HG03196 (cell line): ENCODE measurements around the gene NUP153.
"Not testable (repeated sequence)": the region's sequence is repeated elsewhere in the genome, so short reads cannot be mapped to it uniquely, and the experiment has no call there.

ENCODE experiments used
- ATAC-seq: cut with Tn5 transposase; IDR thresholded peaks from one replicate; pipeline ENCODE4 v1.9.1; 2021; ENCODE audit not compliant: unreplicated experiment

Gene NUP153

DNA sequence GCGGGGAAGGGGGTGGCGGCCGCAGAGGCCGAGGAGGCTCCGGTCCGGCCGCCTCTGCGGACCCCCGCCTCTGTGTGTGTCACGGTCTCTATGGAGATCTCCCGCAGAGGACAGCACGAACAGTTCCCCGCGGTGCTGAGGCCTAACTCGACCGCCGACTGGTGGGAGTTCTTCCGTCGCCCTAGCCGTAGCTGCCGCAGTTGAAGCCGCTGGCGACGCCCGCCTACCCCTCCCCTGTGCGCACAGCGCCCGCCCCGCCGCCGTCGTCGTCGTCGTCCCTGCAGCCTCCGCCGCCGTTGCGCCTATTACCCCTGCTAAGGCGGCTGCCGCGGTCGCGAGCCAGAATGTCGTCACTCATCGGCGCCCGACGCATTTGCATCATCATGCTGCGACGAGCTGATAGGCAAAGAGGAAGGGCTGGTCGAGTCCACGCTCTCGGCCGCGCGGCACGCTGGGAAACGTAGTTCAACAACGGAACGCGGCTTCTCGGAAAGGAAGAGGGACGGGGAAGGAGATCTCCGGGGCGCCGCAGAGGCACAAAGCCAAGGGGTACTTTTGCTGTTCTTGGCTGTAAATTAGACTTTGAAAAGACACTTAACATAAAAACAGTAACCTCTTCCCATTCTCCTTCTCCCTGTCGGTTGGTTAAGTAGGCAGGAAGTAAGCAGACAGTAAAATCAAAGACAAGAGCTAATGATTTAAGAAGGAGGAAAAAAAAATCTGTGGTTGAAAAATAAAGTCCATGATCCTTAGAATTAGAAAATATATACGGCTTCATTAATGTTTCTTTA is at the start of gene NUP153:
NUP153 (minus strand) TSS at position 346 of the 791 bp plus-strand sequence. CDS start 538 bp downstream, outside the sequence.
- ATAC-seq, result peak; percentile 77

- no peak for ATAC-seq
Measured at GRCh38 chr6:17754254-17754653, 47.5 kb upstream of the NUP153 start.

GRCh38 chr6:17745324-17745723 is 38.6 kb upstream of the NUP153 start:
- ATAC-seq, result not testable (repeated sequence)

DNA sequence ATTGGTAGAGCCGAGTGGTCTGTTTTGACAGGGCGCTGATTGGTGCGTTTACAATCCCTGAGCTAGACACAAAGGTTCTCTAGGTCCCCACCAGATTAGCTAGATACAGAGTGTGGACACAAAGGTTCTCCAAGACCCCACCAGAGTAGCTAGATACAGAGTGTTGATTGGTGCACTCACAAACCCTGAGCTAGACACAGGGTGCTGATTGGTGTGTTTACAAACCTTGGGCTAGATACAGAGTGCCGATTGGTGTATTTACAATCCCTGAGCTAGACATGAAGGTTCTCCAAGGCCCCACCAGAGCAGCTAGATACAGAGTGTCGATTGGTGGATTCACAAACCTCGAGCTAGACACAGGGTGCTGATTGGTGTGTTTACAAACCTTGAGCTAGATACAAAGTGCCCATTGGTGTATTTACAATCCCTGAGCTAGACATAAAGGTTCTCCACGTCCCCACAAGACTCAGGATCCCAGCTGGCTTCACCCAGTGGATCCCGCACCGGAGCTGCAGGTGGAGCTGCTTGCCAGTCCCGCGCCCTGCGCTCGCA is 38.1 kb upstream of the NUP153 start:
- ATAC-seq, result not testable (repeated sequence)

- ATAC-seq, result no peak
Measured at GRCh38 chr6:17744019-17744756, 37.5 kb upstream of the NUP153 start.

GRCh38 chr6:17741507-17741906 is 34.8 kb upstream of the NUP153 start:
- no peak for ATAC-seq

- no peak for ATAC-seq
Measured at GRCh38 chr6:17740559-17741220, 34.0 kb upstream of the NUP153 start.

- ATAC-seq, result no peak
Measured at GRCh38 chr6:17737704-17738252, 31.1 kb upstream of the NUP153 start.

GRCh38 chr6:17735311-17735710 is 28.6 kb upstream of the NUP153 start:
- ATAC-seq, result not testable (repeated sequence)

DNA sequence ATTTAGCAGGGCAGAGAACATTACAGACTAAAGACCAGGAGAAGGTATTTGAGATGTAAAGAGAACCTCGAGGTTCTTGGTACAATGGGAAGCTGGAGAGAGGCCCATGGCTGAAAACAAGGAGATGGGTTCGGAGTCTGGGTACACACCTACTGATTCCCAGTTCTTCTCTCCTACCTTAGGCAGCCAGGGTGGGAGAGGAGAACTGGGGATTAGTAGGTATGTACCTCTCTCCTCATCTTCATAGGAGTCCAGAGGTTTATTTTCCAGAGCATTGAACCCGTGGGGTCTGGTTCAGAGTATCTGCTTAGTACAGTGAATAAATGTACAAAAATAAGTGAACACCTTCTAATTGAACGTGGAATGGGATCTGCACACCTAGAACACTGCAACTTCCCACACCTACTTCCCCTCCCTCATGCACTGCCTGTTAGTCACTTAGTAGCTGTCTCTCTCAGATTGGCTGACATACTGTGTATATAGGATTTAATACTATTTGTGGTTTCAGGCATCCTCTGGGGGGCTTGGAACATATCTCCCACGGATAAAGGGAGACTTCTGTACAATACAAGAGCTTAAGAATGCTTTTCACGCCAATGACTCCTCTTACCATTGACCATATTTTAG is 23.5 kb upstream of the NUP153 start:
- ATAC-seq, result no peak

GRCh38 chr6:17729223-17730077 is 22.7 kb upstream of the NUP153 start:
- no peak for ATAC-seq

DNA sequence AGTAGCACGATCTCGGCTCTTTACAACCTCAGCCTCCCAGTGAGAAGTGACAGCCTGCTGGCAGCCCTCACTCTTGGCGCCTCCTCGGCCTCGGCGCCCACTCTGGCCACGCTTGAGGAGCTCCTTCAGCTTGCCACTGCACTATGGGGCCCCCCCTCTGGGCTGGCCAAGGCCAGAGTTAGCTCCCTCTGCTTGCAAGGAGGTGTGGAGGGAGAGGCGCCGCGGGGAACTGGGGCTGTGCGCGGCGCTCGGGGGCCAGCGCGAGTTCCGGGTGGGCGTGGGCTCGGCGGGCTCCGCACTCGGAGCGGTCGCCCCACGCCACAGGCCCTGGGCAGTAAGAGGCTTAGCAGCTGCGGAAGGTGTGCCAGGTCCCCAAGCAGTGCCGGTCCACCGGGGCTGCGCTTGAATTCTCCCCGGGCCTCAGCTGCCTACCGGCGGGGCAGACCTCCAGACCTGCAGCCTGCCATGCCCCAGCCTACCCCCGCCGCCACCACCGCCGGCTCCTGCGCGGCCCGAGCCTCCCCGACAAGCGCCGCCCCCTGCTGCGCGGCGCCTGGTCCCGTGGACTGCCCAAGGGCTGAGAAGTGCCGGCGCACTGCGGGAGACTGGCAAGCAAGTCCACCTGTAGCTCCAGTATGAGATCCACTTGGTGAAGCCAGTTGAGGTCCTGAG is 22.0 kb upstream of the NUP153 start:
- no peak for ATAC-seq

DNA sequence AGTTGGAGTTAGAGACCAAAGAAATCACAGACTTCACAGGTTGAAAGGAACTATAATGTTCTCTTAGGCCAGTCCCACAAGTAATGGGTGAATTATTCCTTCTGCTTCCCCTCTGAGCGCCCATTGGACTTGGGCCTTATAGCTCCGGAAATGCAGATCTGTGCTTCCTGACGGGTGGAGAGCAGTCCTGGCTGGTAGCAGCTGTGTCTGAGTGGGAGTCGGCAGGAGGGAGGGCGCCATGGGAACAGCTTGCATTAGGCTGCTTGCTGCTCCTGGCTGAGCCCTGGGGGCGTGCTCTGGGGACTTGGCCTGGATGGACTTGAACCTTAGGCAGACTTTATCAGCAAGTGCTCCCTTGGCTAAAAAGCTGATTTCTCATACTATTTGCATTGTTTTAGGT is 18.4 kb upstream of the NUP153 start:
- ATAC-seq, result no peak

DNA sequence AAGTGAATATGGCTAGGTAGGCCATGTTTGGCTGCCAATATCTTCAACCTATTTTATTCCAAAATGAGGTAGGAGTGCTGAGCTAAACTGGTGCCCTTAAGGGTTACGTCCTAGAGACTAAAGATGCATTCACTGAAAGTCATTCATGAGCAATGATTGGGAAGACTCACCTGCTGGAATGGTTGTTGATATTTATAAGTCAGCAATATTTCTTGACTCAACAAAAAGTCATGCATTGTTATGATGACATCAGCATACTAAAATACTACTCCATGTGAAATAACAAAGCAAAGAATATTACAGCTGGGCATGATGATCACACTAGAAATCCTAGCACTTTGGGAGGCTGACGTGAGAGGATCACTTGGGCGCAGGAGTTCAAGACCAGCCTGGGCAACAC is 17.6 kb upstream of the NUP153 start:
- ATAC-seq, result no peak

GRCh38 chr6:17721671-17722070 is 14.9 kb upstream of the NUP153 start:
- no peak for ATAC-seq

GRCh38 chr6:17719323-17720041 is 12.8 kb upstream of the NUP153 start:
- no peak for ATAC-seq

GRCh38 chr6:17716221-17716620 is 9.5 kb upstream of the NUP153 start:
- no peak for ATAC-seq
